GM12878 (cell line): ENCODE data around the gene MYH10. TPM values are rescaled to one million over a fixed set of nuclear protein-coding genes. Genes with fewer than 3 reads are reported as not detected.

Source experiments
- ATAC-seq: fragments of 200-7000 bp; cut with Tn5 transposase; 3 replicates; pipeline ENCODE4 v1.9.1; 2020; ENCODE audit warnings: mild to moderate bottlenecking, moderate library complexity
- BruUV-seq: library from RNA; stranded (reverse); fragments of 400-500 nt; replicated peaks from 2 replicates; lab custom pipeline; 2021; lab: Mats Ljungman, UMichigan
- CTCF ChIA-PET: fragments of 300-600 bp; sonication (Branson Sonifier 250); formaldehyde crosslinking; extraction: SDS; loops from one replicate; lab custom pipeline; 2021; ENCODE audit warnings: inconsistent platforms; lab: Yijun Ruan, JAX
- POLR2A ChIA-PET: fragments of 350-600 bp; formaldehyde crosslinking; extraction: SDS; loops from one replicate; lab custom pipeline; 2021; ENCODE audit warnings: inconsistent platforms; lab: Charles Lee
- RAD21 ChIA-PET: fragments of 300-600 bp; sonication (Branson Sonifier 250); formaldehyde crosslinking; loops from one replicate; lab custom pipeline; 2023; ENCODE audit warnings: antibody characterized with exemption; ENCODE audit not compliant: unreplicated experiment; lab: Charles Lee
- SMC1A ChIA-PET: fragments of 300-600 bp; sonication (Branson Sonifier 250); formaldehyde crosslinking; loops from one replicate; lab custom pipeline; 2023; ENCODE audit not compliant: unreplicated experiment, uncharacterized antibody; lab: Charles Lee
- DNase-seq: peaks from one replicate; pipeline ENCODE4 v3.0.0-alpha.2; 2011; ENCODE audit warnings: low read depth, low spot score
- FAIRE-seq: peaks from 3 replicates; lab custom pipeline; 2011; peaks lifted over from hg19 to GRCh38; lab: Jason Lieb, UNC
- H2AFZ ChIP-seq: 2 replicates; pipeline ENCODE4 v1.6.0; 2011; ENCODE audit warnings: low read depth, low read length, control low read depth; ENCODE audit not compliant: control insufficient read depth
- H3K27ac ChIP-seq: 2 replicates; pipeline ENCODE4 v1.5.1; 2011; ENCODE audit warnings: control low read depth; ENCODE audit not compliant: control insufficient read depth, insufficient read depth
- H3K27me3 ChIP-seq, 2 experiments: replicated peaks in 1 of 2; 2 replicates each; pipeline versions ENCODE4 v1.6.0 to v1.6.1; 2011; ENCODE audit warnings: low read length in 1 of 2; ENCODE audit not compliant: control insufficient read depth in 2 of 2, insufficient read depth in 2 of 2
- H3K36me3 ChIP-seq, 2 experiments: 2 replicates each; pipeline ENCODE4 v1.5.1; 2011; ENCODE audit warnings: low read length in 1 of 2; ENCODE audit not compliant: control insufficient read depth in 2 of 2, insufficient read depth in 2 of 2
- H3K4me1 ChIP-seq: 2 replicates; pipeline ENCODE4 v1.6.1; 2011; ENCODE audit warnings: mild to moderate bottlenecking, low read length, moderate library complexity, mixed read lengths; ENCODE audit not compliant: control insufficient read depth, insufficient read depth
- H3K4me2 ChIP-seq: 2 replicates; pipeline ENCODE4 v1.6.0; 2011; ENCODE audit warnings: control low read depth; ENCODE audit not compliant: control insufficient read depth, insufficient read depth
- H3K4me3 ChIP-seq: fragments of 200-600 bp; sonication (generic); 2 replicates; pipeline ENCODE4 v1.5.1; 2016
- H3K79me2 ChIP-seq: 2 replicates; pipeline ENCODE4 v1.6.0; 2011; ENCODE audit warnings: low read length; ENCODE audit not compliant: control insufficient read depth, insufficient read depth
- H3K9ac ChIP-seq: 2 replicates; pipeline ENCODE4 v1.8.0; 2011; ENCODE audit warnings: low read length, control low read depth, mixed read lengths; ENCODE audit not compliant: control insufficient read depth, insufficient read depth
- H3K9me3 ChIP-seq: replicated peaks from 3 replicates; pipeline ENCODE4 v1.5.1; 2011; ENCODE audit warnings: mild to moderate bottlenecking, low read length; ENCODE audit not compliant: control insufficient read depth, insufficient read depth
- H4K20me1 ChIP-seq: 2 replicates; pipeline ENCODE4 v1.6.0; 2011; ENCODE audit not compliant: control insufficient read depth, insufficient read depth
- CHD2 ChIP-seq: IDR thresholded peaks from 2 replicates; pipeline ENCODE4 v1.6.1; 2011; ENCODE audit warnings: low read depth, low read length, improper control_type of control experiment, borderline replicate concordance
- EGR1 ChIP-seq, 2 experiments: IDR thresholded peaks; 1 replicate in 1 of 2; 2 replicates in 1 of 2; pipeline ENCODE4 v1.6.1; 2011 to 2012; ENCODE audit warnings: low read depth in 2 of 2, low read length in 2 of 2, borderline replicate concordance in 1 of 2, mild to moderate bottlenecking in 1 of 2, moderate library complexity in 1 of 2
- KLF5 ChIP-seq: fragments of 450-650 bp; IDR thresholded peaks from 2 replicates; pipeline ENCODE4 v1.6.1; 2014; ENCODE audit warnings: mild to moderate bottlenecking; ENCODE audit not compliant: partially characterized antibody
- NFYA ChIP-seq: IDR thresholded peaks from 2 replicates; pipeline ENCODE4 v1.6.1; 2011; ENCODE audit warnings: low read depth, mild to moderate bottlenecking, low read length, improper control_type of control experiment, borderline replicate concordance
- PAX8 ChIP-seq: fragments of 450-650 bp; IDR thresholded peaks from 2 replicates; pipeline ENCODE4 v1.6.1; 2017; ENCODE audit warnings: mild to moderate bottlenecking, moderate library complexity
- POU2F2 ChIP-seq: IDR thresholded peaks from 3 replicates; pipeline ENCODE4 v1.6.1; 2011; ENCODE audit warnings: low read depth, mild to moderate bottlenecking, low read length, borderline replicate concordance
- RAD21 ChIP-seq: IDR thresholded peaks from 2 replicates; pipeline ENCODE4 v1.6.1; 2011; ENCODE audit warnings: mild to moderate bottlenecking, low read depth, low read length, moderate library complexity; ENCODE audit not compliant: insufficient read depth
- RCOR1 ChIP-seq: conservative IDR thresholded peaks from 2 replicates; pipeline ENCODE4 v1.6.1; 2012; ENCODE audit warnings: low read depth, low read length, improper control_type of control experiment
- USF1 ChIP-seq: IDR thresholded peaks from 2 replicates; pipeline ENCODE4 v1.6.1; 2011; ENCODE audit warnings: borderline replicate concordance, low read depth, mild to moderate bottlenecking, moderate library complexity, mixed read lengths, low read length; ENCODE audit not compliant: insufficient read depth; ENCODE audit errors: extremely low read length
- WGBS: methylation state at CpG from one replicate; pipeline ENCODE4 v1.1.6; 2016; ENCODE audit warnings: low lambda C conversion rate; ENCODE audit not compliant: insufficient replicate concordance, insufficient coverage; ENCODE audit errors: missing lambda C conversion rate; 5-methylcytosine and 5-hydroxymethylcytosine counted together
- in situ Hi-C: fragments of 300-500 bp; cut with MboI; formaldehyde crosslinking; loops from 9 replicates; pipeline ENCODE4 v1.14.3; 2018; ENCODE audit warnings: mixed read lengths
- intact Hi-C: fragments of 100-400 bp; cut with micrococcal nuclease; formaldehyde crosslinking; loops from one replicate; pipeline ENCODE4 v1.14.2; 2022; ENCODE audit not compliant: unreplicated experiment
- polyA plus RNA-seq, 11 experiments: library from polyadenylated mRNA; depleted of rRNA in 4 of 11; unstranded in 6 of 11; stranded (reverse) in 5 of 11; fragments of >200 nt; fragmentation: Nextera tagmentation in 4 of 11; fragmentation: Illumina TruSeq in 1 of 11; extraction: Ambion mirVana in 4 of 11; extraction: Trizol in 1 of 11; gene quantifications; 1 replicate in 1 of 11; 2 replicates in 10 of 11; pipeline versions ENCODE4 v1.2.1 to v1.2.3, GENCODE V29; 2011 to 2016; ENCODE audit warnings: inconsistent platforms in 2 of 11, missing spikeins in 2 of 11, low read depth in 1 of 11
- total RNA-seq, 4 experiments: library from RNA; depleted of rRNA in 3 of 4; stranded (reverse); fragments of >200 nt in 3 of 4; fragmentation: Illumina TruSeq in 1 of 4; extraction: Trizol in 1 of 4; gene quantifications; 2 replicates each; pipeline versions ENCODE4 v1.2.1 to v1.2.3, GENCODE V29; 2013 to 2021
- TF ChIP-seq, protein P1 (sequence below): IDR thresholded peaks from 2 replicates; pipeline ENCODE4 v1.6.1; 2011; ENCODE audit warnings: mild to moderate bottlenecking, low read depth, low read length, moderate library complexity; ENCODE audit not compliant: insufficient replicate concordance
- TF ChIP-seq, protein P2 (sequence below): fragments of 450-650 bp; IDR thresholded peaks from 2 replicates; pipeline ENCODE4 v1.6.1; 2017; ENCODE audit warnings: low read depth, mild to moderate bottlenecking, moderate library complexity
- TF ChIP-seq, protein P3 (sequence below): IDR thresholded peaks from 2 replicates; pipeline ENCODE4 v1.6.1; 2012; ENCODE audit warnings: low read length, inconsistent platforms

The MYH10 gene
- total and polyA plus RNA-seq, 10 of the 15 experiments (the other 5 are each of a cell fraction or from before 2014, with no cell fraction given) = 0.33 to 7.1 (median 1.0) TPM

GRCh38 chr17:8662973-8663372, 32.4 kb upstream of the MYH10 start (continued):
- TF ChIP-seq, protein P1, sequence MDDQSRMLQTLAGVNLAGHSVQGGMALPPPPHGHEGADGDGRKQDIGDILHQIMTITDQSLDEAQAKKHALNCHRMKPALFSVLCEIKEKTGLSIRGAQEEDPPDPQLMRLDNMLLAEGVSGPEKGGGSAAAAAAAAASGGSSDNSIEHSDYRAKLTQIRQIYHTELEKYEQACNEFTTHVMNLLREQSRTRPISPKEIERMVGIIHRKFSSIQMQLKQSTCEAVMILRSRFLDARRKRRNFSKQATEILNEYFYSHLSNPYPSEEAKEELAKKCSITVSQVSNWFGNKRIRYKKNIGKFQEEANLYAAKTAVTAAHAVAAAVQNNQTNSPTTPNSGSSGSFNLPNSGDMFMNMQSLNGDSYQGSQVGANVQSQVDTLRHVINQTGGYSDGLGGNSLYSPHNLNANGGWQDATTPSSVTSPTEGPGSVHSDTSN = no peak
- TF ChIP-seq, protein P2, sequence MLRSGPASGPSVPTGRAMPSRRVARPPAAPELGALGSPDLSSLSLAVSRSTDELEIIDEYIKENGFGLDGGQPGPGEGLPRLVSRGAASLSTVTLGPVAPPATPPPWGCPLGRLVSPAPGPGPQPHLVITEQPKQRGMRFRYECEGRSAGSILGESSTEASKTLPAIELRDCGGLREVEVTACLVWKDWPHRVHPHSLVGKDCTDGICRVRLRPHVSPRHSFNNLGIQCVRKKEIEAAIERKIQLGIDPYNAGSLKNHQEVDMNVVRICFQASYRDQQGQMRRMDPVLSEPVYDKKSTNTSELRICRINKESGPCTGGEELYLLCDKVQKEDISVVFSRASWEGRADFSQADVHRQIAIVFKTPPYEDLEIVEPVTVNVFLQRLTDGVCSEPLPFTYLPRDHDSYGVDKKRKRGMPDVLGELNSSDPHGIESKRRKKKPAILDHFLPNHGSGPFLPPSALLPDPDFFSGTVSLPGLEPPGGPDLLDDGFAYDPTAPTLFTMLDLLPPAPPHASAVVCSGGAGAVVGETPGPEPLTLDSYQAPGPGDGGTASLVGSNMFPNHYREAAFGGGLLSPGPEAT = no peak
- TF ChIP-seq KLF5 = no peak
- TF ChIP-seq, all 136 proteins: peak for 0

DNA sequence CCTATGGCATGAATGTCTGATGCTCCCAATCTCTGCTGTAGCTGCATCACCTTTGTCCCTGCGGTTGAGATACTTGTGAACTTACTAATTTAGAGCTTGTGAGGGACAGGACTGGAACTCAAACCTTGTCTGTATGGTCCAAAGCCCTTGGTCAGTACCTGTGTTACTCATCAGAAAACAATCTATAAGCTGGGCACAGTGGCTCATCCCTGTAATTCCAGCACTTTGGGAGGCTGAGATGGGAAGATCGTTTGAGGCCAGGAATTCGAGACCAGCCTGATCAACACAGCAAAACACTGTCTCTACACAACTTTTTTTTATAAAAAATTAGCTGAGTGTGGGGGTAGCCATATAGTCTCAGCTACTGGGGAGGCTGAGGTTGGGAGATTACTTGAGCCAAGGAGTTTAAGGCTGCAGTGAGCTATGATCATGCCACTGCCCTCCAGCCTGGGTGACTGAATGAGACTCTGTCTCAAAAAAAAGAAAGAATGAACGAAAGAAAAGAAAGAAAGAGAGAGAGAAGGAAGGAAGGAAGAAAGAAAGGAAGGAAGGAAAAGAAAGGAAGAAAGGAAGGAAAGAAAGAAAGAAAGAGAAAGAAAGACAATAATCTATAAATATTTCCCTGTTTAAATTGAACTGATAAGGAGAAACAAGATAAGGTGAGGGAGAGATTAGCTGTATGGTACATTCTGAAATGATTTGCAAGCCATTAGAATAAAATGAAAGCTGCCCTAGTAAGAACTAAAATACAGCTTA, 31.7 kb upstream of the MYH10 start:
- H3K4me2 ChIP-seq = no peak overlapping the region
- intact Hi-C loops (no loop called here), in situ Hi-C loops (no loop called here)
- no peaks in the 10 kb centered on the region for H4K20me1 ChIP-seq
- H3K27me3 ChIP-seq = no peaks in the 10 kb centered on the region; a peak in 2 of 4 replicates
- no peaks in the 10 kb centered on the region for H3K36me3 ChIP-seq
- ATAC-seq (no peak), DNase-seq (no peak), FAIRE-seq (no peak)
- no peaks in the 10 kb centered on the region; the same call in 2 of the 3 replicates for H3K9me3 ChIP-seq
- H3K27ac ChIP-seq = no peak overlapping the region
- no peak overlapping the region for H3K4me3 ChIP-seq
- WGBS = 0% methylated on average over 4 of the region's 4 CpGs
- POLR2A ChIA-PET = no interaction called here
- no peak overlapping the region for H3K9ac ChIP-seq
- RAD21 ChIA-PET = no interaction called here
- H3K4me1 ChIP-seq = no peaks in the 10 kb centered on the region
- SMC1A ChIA-PET = no interaction called here
- CTCF ChIA-PET = no interaction called here
- no peaks in the 10 kb centered on the region for H3K79me2 ChIP-seq
- H2AFZ ChIP-seq = no peak overlapping the region
- no TSS peak for BruUV-seq
- TF ChIP-seq POU2F2 = no peak
- TF ChIP-seq RAD21 = no peak
- TF ChIP-seq, protein P3, sequence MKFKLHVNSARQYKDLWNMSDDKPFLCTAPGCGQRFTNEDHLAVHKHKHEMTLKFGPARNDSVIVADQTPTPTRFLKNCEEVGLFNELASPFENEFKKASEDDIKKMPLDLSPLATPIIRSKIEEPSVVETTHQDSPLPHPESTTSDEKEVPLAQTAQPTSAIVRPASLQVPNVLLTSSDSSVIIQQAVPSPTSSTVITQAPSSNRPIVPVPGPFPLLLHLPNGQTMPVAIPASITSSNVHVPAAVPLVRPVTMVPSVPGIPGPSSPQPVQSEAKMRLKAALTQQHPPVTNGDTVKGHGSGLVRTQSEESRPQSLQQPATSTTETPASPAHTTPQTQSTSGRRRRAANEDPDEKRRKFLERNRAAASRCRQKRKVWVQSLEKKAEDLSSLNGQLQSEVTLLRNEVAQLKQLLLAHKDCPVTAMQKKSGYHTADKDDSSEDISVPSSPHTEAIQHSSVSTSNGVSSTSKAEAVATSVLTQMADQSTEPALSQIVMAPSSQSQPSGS = no peak
- no peak for TF ChIP-seq PAX8
- TF ChIP-seq EGR1 (IDR thresholded peaks at IDR 0.05; ENCODE audit: borderline replicate concordance in 1 of 2, low read depth in 2 of 2, low read length in 2 of 2) = no peak
- TF ChIP-seq CHD2 = no peak
- TF ChIP-seq NFYA = no peak
- no peak for TF ChIP-seq RCOR1
- no peak for TF ChIP-seq USF1
